Stimulated activated CD8-positive, alpha-beta memory T cell treated with anti-CD3 and anti-CD28 coated beads, Interleukin-12 subunit alpha, Interleukin-12 subunit beta, amount 100 ng/mL, for 1 hour (primary cell): ENCODE results near the gene BTBD9.

Experiments used
- DNase-seq: peaks from one replicate; pipeline ENCODE4 v3.0.0-alpha.2; 2020; ENCODE audit warnings: low read depth

The BTBD9 gene

GRCh38 chr6:38283734-38284362 is 355.9 kb downstream of the BTBD9 start:
- no peak for DNase-seq

- DNase-seq = no peak
These were observed 356.8 kb downstream of the BTBD9 start for GRCh38 chr6:38282911-38283310.

GRCh38 chr6:38281126-38281525 is 358.6 kb downstream of the BTBD9 start:
- no peak for DNase-seq

GRCh38 chr6:38279963-38280588 is 359.7 kb downstream of the BTBD9 start:
- DNase-seq = no peak

GRCh38 chr6:38279423-38279822 is 360.3 kb downstream of the BTBD9 start:
- no peak for DNase-seq

GRCh38 chr6:38273325-38273724 is 366.4 kb downstream of the BTBD9 start:
- DNase-seq = no peak

- DNase-seq = no peak
These were observed 367.5 kb downstream of the BTBD9 start for GRCh38 chr6:38272222-38272621.

- DNase-seq = no peak
These were observed 368.6 kb downstream of the BTBD9 start for GRCh38 chr6:38271081-38271480.

- DNase-seq = no peak
These were observed 369.4 kb downstream of the BTBD9 start for GRCh38 chr6:38270367-38270766.

GRCh38 chr6:38269461-38270172 is 370.1 kb downstream of the BTBD9 start:
- DNase-seq = no peak

- DNase-seq = no peak
These were observed 371.4 kb downstream of the BTBD9 start for GRCh38 chr6:38268342-38268741.

- DNase-seq = no peak
These were observed 372.8 kb downstream of the BTBD9 start for GRCh38 chr6:38266921-38267354.

GRCh38 chr6:38264605-38265004 is 375.1 kb downstream of the BTBD9 start:
- no peak for DNase-seq

- DNase-seq = no peak
These were observed 377.1 kb downstream of the BTBD9 start for GRCh38 chr6:38262609-38263008.

- no peak for DNase-seq
These were observed 377.7 kb downstream of the BTBD9 start for GRCh38 chr6:38262026-38262425.

- DNase-seq = no peak
These were observed 378.1 kb downstream of the BTBD9 start for GRCh38 chr6:38261626-38262025.

- no peak for DNase-seq
These were observed 380.0 kb downstream of the BTBD9 start for GRCh38 chr6:38259736-38260135.

GRCh38 chr6:38248500-38249234 is 391.1 kb downstream of the BTBD9 start:
- DNase-seq = no peak

GRCh38 chr6:38245295-38245694 is 394.4 kb downstream of the BTBD9 start:
- DNase-seq = no peak

- DNase-seq = no peak
These were observed 394.9 kb downstream of the BTBD9 start for GRCh38 chr6:38244869-38245268.

- DNase-seq = no peak
These were observed 398.4 kb downstream of the BTBD9 start for GRCh38 chr6:38241200-38241871.
